ENCODE results near the gene YTHDF1.

Gene YTHDF1

DNA sequence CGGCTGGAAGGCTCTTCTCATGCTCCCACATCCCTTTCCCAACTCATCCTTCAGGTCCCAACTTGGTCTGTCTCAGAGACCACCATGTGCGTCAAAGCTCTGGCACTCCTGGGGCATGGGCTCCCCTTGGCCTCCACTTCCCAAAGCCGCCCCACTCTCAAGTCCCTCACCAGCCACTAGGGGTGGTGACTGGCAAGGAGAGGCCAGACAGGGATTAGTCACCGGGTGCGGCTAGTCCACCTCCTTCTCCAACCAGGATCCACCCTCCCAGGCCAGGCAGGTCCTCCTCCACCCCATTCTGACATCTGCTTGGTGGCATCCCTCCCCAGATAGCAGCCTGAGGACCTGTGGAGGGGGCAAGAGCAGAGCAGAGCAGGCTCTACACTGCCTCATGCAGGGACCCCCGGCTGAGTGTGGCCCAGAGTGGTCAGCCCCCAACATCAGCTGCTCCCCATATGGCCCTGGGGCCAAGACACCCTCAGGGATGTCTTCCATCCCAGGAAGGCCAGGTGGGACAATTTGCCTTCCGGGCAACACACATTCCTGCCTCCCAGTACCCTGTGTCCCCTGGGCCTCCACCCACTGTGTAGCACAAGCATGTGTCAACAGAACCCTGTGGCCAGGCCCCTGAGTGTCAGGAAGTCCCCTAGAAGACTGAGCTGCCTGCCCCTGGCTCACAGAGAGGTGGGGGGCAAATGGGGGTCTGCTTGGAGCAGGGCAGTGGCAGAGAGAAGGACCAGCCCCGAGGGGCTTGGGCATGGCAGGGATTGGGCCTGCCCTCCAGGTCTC lies 29.2 kb downstream of the YTHDF1 start:
- in situ Hi-C loops (cut with MboI; ENCODE audit: low sequenced_read_pairs): no loop called here

- in situ Hi-C loops (cut with MboI; ENCODE audit: low sequenced_read_pairs): no loop called here
Observed at GRCh38 chr20:63186084-63186483, 29.8 kb downstream of the YTHDF1 start.

GRCh38 chr20:63185215-63185796 lies 30.6 kb downstream of the YTHDF1 start:
- in situ Hi-C loops (cut with MboI; ENCODE audit: low sequenced_read_pairs): no loop called here

DNA sequence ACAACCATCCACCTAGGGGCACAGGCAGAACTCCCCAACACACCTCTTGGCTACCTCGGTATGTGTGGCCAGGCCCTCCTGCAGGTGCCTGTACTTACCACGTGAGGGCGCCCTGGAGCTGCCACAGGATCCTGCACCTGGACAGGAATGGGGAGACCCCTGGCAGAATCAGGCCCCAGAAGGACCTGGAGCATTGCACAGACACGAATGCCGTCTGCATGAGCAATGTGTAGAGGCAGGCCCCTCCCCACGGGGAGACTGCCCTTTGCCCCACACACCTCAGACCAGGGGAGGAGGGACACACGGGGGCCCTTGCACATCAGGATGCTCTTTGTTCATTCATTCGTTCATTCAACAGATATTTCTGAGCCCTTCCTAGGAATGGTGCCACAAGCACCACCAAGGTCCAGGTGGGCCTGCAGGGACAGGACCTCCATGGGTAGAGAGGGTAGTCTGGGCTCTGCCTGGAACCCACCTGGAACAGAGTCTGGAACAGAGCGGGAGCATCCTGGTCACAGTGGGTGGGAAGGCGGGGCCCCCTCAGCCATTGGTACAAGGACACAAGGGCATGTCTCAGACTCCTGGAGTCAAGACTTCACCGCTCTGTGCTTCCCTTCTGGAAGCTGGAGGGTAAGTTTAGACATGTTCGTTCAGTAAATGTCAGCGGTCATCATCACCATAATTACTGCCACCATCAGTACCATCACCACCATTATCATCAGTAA lies 32.3 kb downstream of the YTHDF1 start:
- in situ Hi-C loops (cut with MboI; ENCODE audit: low sequenced_read_pairs): no loop called here

DNA sequence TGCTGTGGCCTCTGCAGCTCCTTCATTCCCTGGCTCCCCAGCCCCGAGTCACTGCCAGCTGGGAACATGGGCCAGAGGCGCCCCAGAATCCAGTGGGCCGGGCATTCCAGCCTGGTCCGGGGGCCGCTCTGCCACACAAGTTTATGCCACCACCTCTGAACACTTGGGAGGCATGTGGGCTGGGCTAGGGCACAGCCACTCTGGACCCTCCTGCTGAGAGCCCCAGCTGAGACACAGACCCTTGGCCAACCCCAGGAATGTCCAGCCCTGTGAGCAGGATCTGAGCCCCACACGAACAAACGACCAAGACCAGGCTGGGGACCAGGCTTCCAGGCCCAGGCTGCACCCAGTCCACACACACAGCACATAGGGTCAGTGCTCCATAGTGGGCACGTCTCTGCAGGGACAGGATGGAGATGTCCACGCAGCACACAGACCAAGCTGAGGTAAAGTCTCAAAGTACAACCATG lies 33.0 kb downstream of the YTHDF1 start:
- in situ Hi-C loops (cut with MboI; ENCODE audit: low sequenced_read_pairs): no loop called here

- in situ Hi-C loops (cut with MboI; ENCODE audit: low sequenced_read_pairs): no loop called here
Observed at GRCh38 chr20:63182425-63182824, 33.5 kb downstream of the YTHDF1 start.

DNA sequence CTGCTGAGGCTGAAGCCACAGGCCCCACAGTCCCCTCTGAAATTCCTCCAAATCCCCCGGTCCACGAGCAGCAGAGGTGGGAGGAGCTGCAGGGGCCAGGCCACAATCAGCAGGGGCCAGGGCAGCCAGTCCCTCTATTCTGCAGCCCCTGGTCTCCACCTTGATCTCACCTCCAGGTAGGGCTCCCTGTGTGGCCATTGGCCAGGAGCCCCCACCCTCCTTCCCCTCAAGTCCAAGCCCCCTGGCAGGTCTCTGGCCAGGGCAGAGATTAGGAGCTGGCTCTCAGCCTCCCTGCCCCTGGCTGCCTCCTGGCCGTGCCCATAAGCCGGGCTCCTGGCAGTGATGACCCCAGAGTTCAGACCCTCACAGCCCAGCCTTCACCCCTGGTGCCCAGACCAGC lies 34.7 kb downstream of the YTHDF1 start:
- in situ Hi-C loops (cut with MboI; ENCODE audit: low sequenced_read_pairs): no loop called here

DNA sequence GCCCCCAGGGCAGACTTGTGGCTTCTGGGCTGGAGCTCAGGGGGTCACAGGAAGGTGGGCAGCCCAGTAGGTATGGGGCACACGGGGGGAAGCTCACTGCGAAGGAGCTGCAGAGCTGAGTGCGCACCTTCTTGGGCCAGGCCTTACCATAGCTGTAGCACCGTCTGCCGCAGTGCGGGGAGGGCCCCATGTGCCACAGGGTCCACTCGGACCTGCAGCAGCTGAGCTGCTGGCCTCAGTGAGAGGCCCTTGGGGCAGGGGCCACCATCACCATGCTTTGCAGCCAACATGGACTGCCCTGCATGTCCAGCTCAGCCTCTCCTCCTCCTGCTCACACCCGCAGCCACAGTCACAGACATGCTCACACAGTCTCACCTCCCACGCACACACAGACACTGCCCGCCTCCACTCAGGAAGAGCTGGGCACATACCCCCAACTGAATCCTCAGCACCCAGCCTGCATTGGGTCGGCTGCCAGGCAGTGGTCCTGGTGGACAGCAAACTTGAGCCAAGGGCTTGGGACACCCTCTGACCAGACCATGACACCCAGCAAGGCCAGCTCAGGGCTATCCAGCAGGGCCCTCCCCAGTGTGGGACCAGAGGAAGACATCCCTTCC lies 35.3 kb downstream of the YTHDF1 start:
- in situ Hi-C loops (cut with MboI; ENCODE audit: low sequenced_read_pairs): no loop called here

GRCh38 chr20:63179687-63180568 lies 36.0 kb downstream of the YTHDF1 start:
- in situ Hi-C loops (cut with MboI; ENCODE audit: low sequenced_read_pairs): no loop called here

DNA sequence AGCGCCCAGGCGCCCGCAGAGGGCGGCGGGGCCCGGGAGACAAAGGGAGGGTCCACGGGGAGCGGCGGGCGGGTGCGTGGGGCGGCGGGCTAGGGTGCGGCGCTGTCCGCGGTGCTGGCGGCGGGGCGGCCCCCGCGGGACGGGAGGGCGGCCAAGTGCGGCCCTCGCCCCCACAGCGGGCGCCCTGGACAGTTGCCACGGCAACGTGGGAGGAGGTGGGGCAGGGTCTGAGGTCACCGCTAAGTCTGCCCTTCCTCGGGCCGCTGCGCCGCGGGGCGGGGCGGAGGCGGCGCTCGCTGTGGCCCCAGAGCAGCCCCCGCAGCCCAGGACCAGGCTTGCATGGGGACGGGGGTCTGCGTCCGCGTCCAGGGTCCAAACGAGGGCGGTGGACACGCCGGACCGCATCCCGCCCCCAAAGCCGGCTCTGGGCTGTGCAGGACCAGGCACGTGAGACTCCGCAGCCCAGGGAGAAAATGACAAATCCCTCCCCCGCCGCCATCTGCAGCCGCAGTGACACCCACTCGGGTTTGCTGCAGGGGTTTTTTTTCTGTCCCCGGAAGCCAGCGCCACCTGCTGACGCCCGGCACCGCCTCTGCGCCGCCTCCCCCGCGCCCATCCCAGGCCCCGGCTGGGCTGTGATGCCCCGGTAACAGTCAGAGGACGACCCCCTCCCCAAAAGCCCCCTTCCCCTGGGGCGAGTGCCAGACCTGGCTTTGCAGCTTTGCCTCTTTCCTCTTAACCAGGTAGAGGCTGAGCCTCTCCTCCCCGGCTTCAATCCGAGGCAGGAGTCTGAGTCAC lies 36.8 kb downstream of the YTHDF1 start:
- in situ Hi-C loops (cut with MboI; ENCODE audit: low sequenced_read_pairs): no loop called here

- in situ Hi-C loops (cut with MboI; ENCODE audit: low sequenced_read_pairs): no loop called here
Observed at GRCh38 chr20:63178446-63178820, 37.5 kb downstream of the YTHDF1 start.

- in situ Hi-C loops (cut with MboI; ENCODE audit: low sequenced_read_pairs): no loop called here
Observed at GRCh38 chr20:63177785-63178445, 38.0 kb downstream of the YTHDF1 start.

GRCh38 chr20:63177134-63177784 lies 38.7 kb downstream of the YTHDF1 start:
- in situ Hi-C loops (cut with MboI; ENCODE audit: low sequenced_read_pairs): no loop called here

GRCh38 chr20:63176427-63177133 lies 39.4 kb downstream of the YTHDF1 start:
- in situ Hi-C loops (cut with MboI; ENCODE audit: low sequenced_read_pairs): no loop called here

- in situ Hi-C loops (cut with MboI; ENCODE audit: low sequenced_read_pairs): no loop called here
Observed at GRCh38 chr20:63176034-63176426, 39.9 kb downstream of the YTHDF1 start.

- in situ Hi-C loops (cut with MboI; ENCODE audit: low sequenced_read_pairs): no loop called here
Observed at GRCh38 chr20:63175038-63175895, 40.7 kb downstream of the YTHDF1 start.
